SK-N-SH (cell line): ENCODE results near the gene PTPN20. TPM values are rescaled to one million over a fixed set of nuclear protein-coding genes. Genes with fewer than 3 reads are reported as not detected.
A peak's percentile ranks its signal among the peaks of the same experiment; 100 is the strongest.

Source experiments
- CTCF ChIA-PET: fragments of 300-600, 350-600 bp; formaldehyde crosslinking; extraction: SDS; loops from one replicate; lab custom pipeline; 2021; lab: Yijun Ruan, JAX
- POLR2A ChIA-PET: fragments of 350-600 bp; sonication (Branson Sonifier 250); formaldehyde crosslinking; extraction: SDS; loops from one replicate; lab custom pipeline; 2020; ENCODE audit warnings: antibody characterized with exemption, inconsistent platforms; lab: Yijun Ruan, JAX
- DNase-seq: peaks from one replicate; pipeline ENCODE4 v3.0.0; 2012
- H2AFZ ChIP-seq: fragments of 200-600 bp; sonication (generic); 2 replicates; pipeline ENCODE4 v1.8.1; 2016; ENCODE audit warnings: antibody characterized with exemption, mild to moderate bottlenecking, low read depth
- H3F3A ChIP-seq: fragments of 200-600 bp; sonication (generic); replicated peaks from 2 replicates; pipeline ENCODE3; 2016; ENCODE audit warnings: antibody characterized with exemption, mild to moderate bottlenecking; ENCODE audit not compliant: insufficient read depth
- H3K27ac ChIP-seq, 2 experiments: fragments of 200-500 bp in 1 of 2; fragments of 200-600 bp in 1 of 2; sonication (Bioruptor generic) in 1 of 2; sonication (generic), shearing (Covaris generic) in 1 of 2; 2 replicates each; pipeline versions ENCODE4 v1.5.1 to v1.6.1; 2014 to 2016; ENCODE audit warnings: low read depth in 2 of 2, inconsistent platforms in 1 of 2, low read length in 1 of 2, mild to moderate bottlenecking in 1 of 2, mixed read lengths in 1 of 2
- H3K27me3 ChIP-seq: fragments of 200-600 bp; sonication (generic), shearing (Covaris generic); 2 replicates; pipeline ENCODE4 v1.6.1; 2016; ENCODE audit warnings: mixed run types; ENCODE audit not compliant: insufficient read depth
- H3K36me3 ChIP-seq, 2 experiments: fragments of 200-500 bp in 1 of 2; fragments of 200-600 bp in 1 of 2; sonication (Bioruptor generic) in 1 of 2; sonication (generic) in 1 of 2; replicated peaks in 1 of 2; 2 replicates each; pipeline versions ENCODE3 to v1.5.1; 2014 to 2016; ENCODE audit warnings: low read length in 1 of 2, mild to moderate bottlenecking in 1 of 2; ENCODE audit not compliant: insufficient read depth in 2 of 2, control insufficient read depth in 1 of 2
- H3K4me1 ChIP-seq, 2 experiments: fragments of 200-500 bp in 1 of 2; fragments of 200-600 bp in 1 of 2; sonication (Bioruptor generic) in 1 of 2; sonication (generic), shearing (Covaris generic) in 1 of 2; 2 replicates each; pipeline versions ENCODE4 v1.5.1 to v1.6.1; 2014 to 2016; ENCODE audit warnings: low read depth in 1 of 2, low read length in 1 of 2, mixed run types in 1 of 2; ENCODE audit not compliant: insufficient read depth in 2 of 2, control insufficient read depth in 1 of 2
- H3K4me2 ChIP-seq: fragments of 200-600 bp; sonication (generic), shearing (Covaris generic); 2 replicates; pipeline ENCODE4 v1.6.1; 2017; ENCODE audit warnings: mixed run types
- H3K4me3 ChIP-seq, 2 experiments: fragments of 200-500 bp in 1 of 2; fragments of 200-600 bp in 1 of 2; sonication (Bioruptor generic) in 1 of 2; sonication (generic), shearing (Covaris generic) in 1 of 2; 2 replicates each; pipeline versions ENCODE4 v1.5.1 to v1.8.1; 2014 to 2016; ENCODE audit warnings: low read depth in 2 of 2, inconsistent platforms in 1 of 2, low read length in 1 of 2, mild to moderate bottlenecking in 1 of 2, mixed read lengths in 1 of 2, moderate library complexity in 1 of 2
- H3K79me2 ChIP-seq: fragments of 200-600 bp; sonication (generic); 2 replicates; pipeline ENCODE4 v1.8.1; 2017; ENCODE audit warnings: mild to moderate bottlenecking; ENCODE audit not compliant: insufficient read depth
- H3K9ac ChIP-seq: fragments of 200-600 bp; sonication (generic); 2 replicates; pipeline ENCODE4 v1.6.1; 2017; ENCODE audit warnings: mixed run types
- H3K9me2 ChIP-seq: fragments of 200-600 bp; sonication (generic); 2 replicates; pipeline ENCODE4 v1.6.1; 2017; ENCODE audit warnings: mixed run types
- H3K9me3 ChIP-seq: fragments of 200-600 bp; sonication (generic); 2 replicates; pipeline ENCODE4 v1.6.1; 2017; ENCODE audit warnings: mixed run types, mild to moderate bottlenecking, moderate library complexity
- H4K20me1 ChIP-seq: fragments of 200-600 bp; sonication (generic); 2 replicates; pipeline ENCODE4 v1.6.1; 2017; ENCODE audit warnings: mild to moderate bottlenecking, mixed run types; ENCODE audit not compliant: insufficient read depth
- CHD2 ChIP-seq: fragments of 150-350 bp; IDR thresholded peaks from 2 replicates; pipeline ENCODE4 v1.6.1; 2018; ENCODE audit warnings: low read length; ENCODE audit not compliant: partially characterized antibody
- EZH2phosphoT487 ChIP-seq: fragments of 200-600 bp; sonication (generic); IDR thresholded peaks from 2 replicates; pipeline ENCODE4 v1.6.1; 2017; ENCODE audit warnings: low read depth, mixed run types, mild to moderate bottlenecking, antibody characterized with exemption, moderate library complexity, borderline replicate concordance
- FOXJ3 ChIP-seq: sonication (generic); formaldehyde crosslinking; IDR thresholded peaks from 2 replicates; pipeline ENCODE4 v1.5.1; 2020; ENCODE audit warnings: mild to moderate bottlenecking, missing genetic modification reagents
- FOXM1 ChIP-seq: IDR thresholded peaks from 2 replicates; pipeline ENCODE4 v1.4.0; 2012; ENCODE audit warnings: low read depth, mild to moderate bottlenecking
- GATA2 ChIP-seq: sonication (generic); formaldehyde crosslinking; IDR thresholded peaks from 2 replicates; pipeline ENCODE4 v1.5.0; 2020; ENCODE audit warnings: mild to moderate bottlenecking, missing genetic modification reagents
- NFIC ChIP-seq: IDR thresholded peaks from 2 replicates; pipeline ENCODE4 v1.4.0; 2012; ENCODE audit warnings: borderline replicate concordance
- NRF1 ChIP-seq: IDR thresholded peaks from 2 replicates; pipeline ENCODE4 v1.6.1; 2012; ENCODE audit warnings: low read depth, mild to moderate bottlenecking, low read length
- POLR2AphosphoS5 ChIP-seq: IDR thresholded peaks from 2 replicates; pipeline ENCODE4 v1.6.1; 2012; ENCODE audit warnings: low read depth, low read length
- RCOR1 ChIP-seq: fragments of 150-350 bp; IDR thresholded peaks from 2 replicates; pipeline ENCODE4 v1.6.1; 2017; ENCODE audit warnings: antibody characterized with exemption, low read length
- RXRA ChIP-seq: IDR thresholded peaks from 2 replicates; pipeline ENCODE4 v1.4.0; 2012; ENCODE audit warnings: low read depth, mild to moderate bottlenecking, borderline replicate concordance
- TAF1 ChIP-seq: IDR thresholded peaks from 2 replicates; pipeline ENCODE4 v1.6.1; 2012; ENCODE audit warnings: low read depth, mild to moderate bottlenecking, low read length, moderate library complexity, borderline replicate concordance
- TCF12 ChIP-seq: IDR thresholded peaks from 2 replicates; pipeline ENCODE4 v1.4.0; 2012
- TEAD4 ChIP-seq: IDR thresholded peaks from 2 replicates; pipeline ENCODE4 v1.4.0; 2012; ENCODE audit warnings: mild to moderate bottlenecking, borderline replicate concordance; ENCODE audit not compliant: insufficient read depth
- WGBS: methylation state at CpG from one replicate; pipeline ENCODE4 v1.1.6; 2017; ENCODE audit warnings: low lambda C conversion rate; 5-methylcytosine and 5-hydroxymethylcytosine counted together
- polyA plus RNA-seq, 3 experiments: library from polyadenylated mRNA; depleted of rRNA; stranded (reverse); fragments of >200 nt; gene quantifications; 2 replicates each; pipeline ENCODE4 v1.2.3, GENCODE V29; 2012
- TF ChIP-seq, protein P1 (sequence below): fragments of 150-350 bp; IDR thresholded peaks from 2 replicates; pipeline ENCODE4 v1.6.1; 2017; ENCODE audit warnings: antibody characterized with exemption, low read length, low read depth, borderline replicate concordance
- TF ChIP-seq, protein P2 (sequence below): fragments of 200-600 bp; sonication (generic); IDR thresholded peaks from 2 replicates; pipeline ENCODE4 v1.6.1; 2017; ENCODE audit warnings: antibody characterized with exemption, mild to moderate bottlenecking, moderate library complexity
- TF ChIP-seq, protein P3 (sequence below): IDR thresholded peaks from 2 replicates; pipeline ENCODE4 v1.4.0; 2012; ENCODE audit warnings: low read depth
- TF ChIP-seq, protein P4 (sequence below): fragments of 150-350 bp; IDR thresholded peaks from 2 replicates; pipeline ENCODE4 v1.6.1; 2016; ENCODE audit warnings: mild to moderate bottlenecking, low read depth, low read length
- TF ChIP-seq, protein P5 (sequence below): IDR thresholded peaks from 2 replicates; pipeline ENCODE4 v1.4.0; 2012; ENCODE audit warnings: low read depth, borderline replicate concordance

Gene PTPN20
- polyA plus RNA-seq, 1 of the 3 experiments (the other 2 are of a cell fraction) = 0.36 TPM

DNA sequence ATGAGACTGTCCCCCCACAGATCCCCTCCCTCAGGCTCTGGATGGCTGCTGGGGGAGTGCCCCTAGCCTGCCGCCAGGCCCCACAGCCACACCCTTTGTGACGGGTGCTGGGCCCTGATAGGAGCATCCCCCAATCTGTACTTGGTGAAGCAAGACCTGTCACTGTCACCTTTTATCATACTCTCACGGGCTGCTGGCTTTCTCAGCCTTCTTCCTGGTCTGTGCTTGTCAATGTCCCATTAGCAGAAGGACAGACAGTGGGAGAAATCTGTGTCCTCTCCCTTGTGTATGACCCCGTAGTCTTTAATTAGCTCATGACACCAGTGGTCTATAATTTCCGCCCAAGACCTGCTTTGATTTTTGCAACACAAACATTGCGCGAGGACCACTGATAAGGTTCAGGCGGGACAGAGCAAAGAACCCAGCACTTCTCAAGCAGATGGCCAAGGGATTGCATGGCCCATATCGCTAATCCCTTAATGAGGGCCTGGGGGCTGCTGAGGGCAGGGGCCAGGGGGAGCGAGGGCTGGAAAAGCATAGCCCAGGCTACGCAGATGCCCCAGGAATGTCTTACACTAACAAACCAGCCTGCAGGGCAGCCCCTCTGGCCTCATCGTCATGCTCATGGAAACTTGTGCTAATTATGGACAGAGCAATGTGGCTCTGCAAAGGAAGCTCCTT is 127.8 kb downstream of the PTPN20 start:
- Histone ChIP-seq H2AFZ (no peak overlapping the region), H3K36me3 (no peaks in the 10 kb centered on the region), H3K4me1 (peaks cover 0 to 84% of the 10 kb centered on the region in 2 experiments; a peak in 2 of 4 replicates), H3K9me3 (no peaks in the 10 kb centered on the region), H3F3A (no peaks in the 10 kb centered on the region), H3K79me2 (no peaks in the 10 kb centered on the region), H3K4me3 (no peak overlapping the region), H3K4me2 (no peak overlapping the region), H3K9me2 (no peaks in the 10 kb centered on the region), H3K9ac (no peak overlapping the region), H3K27me3 (peaks cover 11% of the 10 kb centered on the region; the same call in 1 of the 2 replicates), H3K27ac (peak overlapping the region in 1 of 2 experiments; percentile 100; a peak in 1 of 4 replicates), H4K20me1 (no peaks in the 10 kb centered on the region)
- TF ChIP-seq, protein P1, sequence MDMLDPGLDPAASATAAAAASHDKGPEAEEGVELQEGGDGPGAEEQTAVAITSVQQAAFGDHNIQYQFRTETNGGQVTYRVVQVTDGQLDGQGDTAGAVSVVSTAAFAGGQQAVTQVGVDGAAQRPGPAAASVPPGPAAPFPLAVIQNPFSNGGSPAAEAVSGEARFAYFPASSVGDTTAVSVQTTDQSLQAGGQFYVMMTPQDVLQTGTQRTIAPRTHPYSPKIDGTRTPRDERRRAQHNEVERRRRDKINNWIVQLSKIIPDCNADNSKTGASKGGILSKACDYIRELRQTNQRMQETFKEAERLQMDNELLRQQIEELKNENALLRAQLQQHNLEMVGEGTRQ = no peak
- TF ChIP-seq RCOR1 (no peak), TAF1 (no peak), CHD2 (no peak), FOXJ3 (CRISPR knock-in tag) (no peak), POLR2AphosphoS5 (no peak), RXRA (no peak), EZH2phosphoT487 (no peak), NRF1 (no peak), GATA2 (no peak), TCF12 (no peak), NFIC (no peak), TEAD4 (no peak), FOXM1 (no peak)
- TF ChIP-seq, protein P2, sequence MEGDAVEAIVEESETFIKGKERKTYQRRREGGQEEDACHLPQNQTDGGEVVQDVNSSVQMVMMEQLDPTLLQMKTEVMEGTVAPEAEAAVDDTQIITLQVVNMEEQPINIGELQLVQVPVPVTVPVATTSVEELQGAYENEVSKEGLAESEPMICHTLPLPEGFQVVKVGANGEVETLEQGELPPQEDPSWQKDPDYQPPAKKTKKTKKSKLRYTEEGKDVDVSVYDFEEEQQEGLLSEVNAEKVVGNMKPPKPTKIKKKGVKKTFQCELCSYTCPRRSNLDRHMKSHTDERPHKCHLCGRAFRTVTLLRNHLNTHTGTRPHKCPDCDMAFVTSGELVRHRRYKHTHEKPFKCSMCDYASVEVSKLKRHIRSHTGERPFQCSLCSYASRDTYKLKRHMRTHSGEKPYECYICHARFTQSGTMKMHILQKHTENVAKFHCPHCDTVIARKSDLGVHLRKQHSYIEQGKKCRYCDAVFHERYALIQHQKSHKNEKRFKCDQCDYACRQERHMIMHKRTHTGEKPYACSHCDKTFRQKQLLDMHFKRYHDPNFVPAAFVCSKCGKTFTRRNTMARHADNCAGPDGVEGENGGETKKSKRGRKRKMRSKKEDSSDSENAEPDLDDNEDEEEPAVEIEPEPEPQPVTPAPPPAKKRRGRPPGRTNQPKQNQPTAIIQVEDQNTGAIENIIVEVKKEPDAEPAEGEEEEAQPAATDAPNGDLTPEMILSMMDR = no peak
- TF ChIP-seq, protein P3, sequence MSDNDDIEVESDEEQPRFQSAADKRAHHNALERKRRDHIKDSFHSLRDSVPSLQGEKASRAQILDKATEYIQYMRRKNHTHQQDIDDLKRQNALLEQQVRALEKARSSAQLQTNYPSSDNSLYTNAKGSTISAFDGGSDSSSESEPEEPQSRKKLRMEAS = no peak
- TF ChIP-seq, protein P4, sequence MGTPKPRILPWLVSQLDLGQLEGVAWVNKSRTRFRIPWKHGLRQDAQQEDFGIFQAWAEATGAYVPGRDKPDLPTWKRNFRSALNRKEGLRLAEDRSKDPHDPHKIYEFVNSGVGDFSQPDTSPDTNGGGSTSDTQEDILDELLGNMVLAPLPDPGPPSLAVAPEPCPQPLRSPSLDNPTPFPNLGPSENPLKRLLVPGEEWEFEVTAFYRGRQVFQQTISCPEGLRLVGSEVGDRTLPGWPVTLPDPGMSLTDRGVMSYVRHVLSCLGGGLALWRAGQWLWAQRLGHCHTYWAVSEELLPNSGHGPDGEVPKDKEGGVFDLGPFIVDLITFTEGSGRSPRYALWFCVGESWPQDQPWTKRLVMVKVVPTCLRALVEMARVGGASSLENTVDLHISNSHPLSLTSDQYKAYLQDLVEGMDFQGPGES = no peak
- TF ChIP-seq, protein P5, sequence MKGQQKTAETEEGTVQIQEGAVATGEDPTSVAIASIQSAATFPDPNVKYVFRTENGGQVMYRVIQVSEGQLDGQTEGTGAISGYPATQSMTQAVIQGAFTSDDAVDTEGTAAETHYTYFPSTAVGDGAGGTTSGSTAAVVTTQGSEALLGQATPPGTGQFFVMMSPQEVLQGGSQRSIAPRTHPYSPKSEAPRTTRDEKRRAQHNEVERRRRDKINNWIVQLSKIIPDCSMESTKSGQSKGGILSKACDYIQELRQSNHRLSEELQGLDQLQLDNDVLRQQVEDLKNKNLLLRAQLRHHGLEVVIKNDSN = no peak
- no peak for DNase-seq
- WGBS = 55% methylated on average over 12 of the region's 12 CpGs
- CTCF ChIA-PET = interaction anchor here (1.0 to 16.7 kb wide), 5 partner anchors 9 to 272 kb away, joined by 3 to 337 read pairs (median 13); no protein-coding TSS in a partner anchor
- POLR2A ChIA-PET = interaction anchor here (0.7 to 1.1 kb wide), 2 partner anchors 8 to 248 kb away, joined by 3 read pairs; no protein-coding TSS in a partner anchor
